Gastroesophageal sphincter (tissue), 3 donors: ENCODE results near the gene JDP2.

Experiments
- POLR2AphosphoS5 ChIP-seq: sonication (generic); formaldehyde crosslinking; IDR thresholded peaks from one replicate; pipeline ENCODE4 v1.6.1; 2017; ENCODE audit warnings: antibody characterized with exemption
- TF ChIP-seq, protein P1 (sequence below), 4 experiments: fragments of 200-600 bp in 2 of 4; fragments of 450-650 bp in 2 of 4; sonication (generic) in 1 of 4; IDR thresholded peaks; one replicate each; pipeline ENCODE4 v1.5.1; 2017 to 2019; ENCODE audit warnings: antibody characterized with exemption in 4 of 4, mild to moderate bottlenecking in 2 of 4, moderate library complexity in 2 of 4

DNA sequence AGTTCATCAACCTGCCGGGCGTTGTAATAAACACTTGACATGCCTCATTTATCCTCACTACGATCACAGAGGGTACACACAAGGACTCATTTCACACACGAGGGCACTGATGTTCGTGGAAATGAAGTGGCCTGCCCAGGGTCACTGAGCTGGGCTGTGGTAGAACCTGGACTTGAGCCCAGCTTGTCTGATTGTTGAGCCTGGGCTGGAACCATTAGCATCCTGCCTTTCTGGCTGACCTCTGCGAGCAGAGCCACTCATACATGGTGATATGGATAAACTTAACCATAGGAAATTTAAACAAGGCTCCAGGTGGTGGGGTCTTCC is 16.6 kb upstream of the JDP2 start:
- TF ChIP-seq POLR2AphosphoS5: no peak
- TF ChIP-seq, protein P1, sequence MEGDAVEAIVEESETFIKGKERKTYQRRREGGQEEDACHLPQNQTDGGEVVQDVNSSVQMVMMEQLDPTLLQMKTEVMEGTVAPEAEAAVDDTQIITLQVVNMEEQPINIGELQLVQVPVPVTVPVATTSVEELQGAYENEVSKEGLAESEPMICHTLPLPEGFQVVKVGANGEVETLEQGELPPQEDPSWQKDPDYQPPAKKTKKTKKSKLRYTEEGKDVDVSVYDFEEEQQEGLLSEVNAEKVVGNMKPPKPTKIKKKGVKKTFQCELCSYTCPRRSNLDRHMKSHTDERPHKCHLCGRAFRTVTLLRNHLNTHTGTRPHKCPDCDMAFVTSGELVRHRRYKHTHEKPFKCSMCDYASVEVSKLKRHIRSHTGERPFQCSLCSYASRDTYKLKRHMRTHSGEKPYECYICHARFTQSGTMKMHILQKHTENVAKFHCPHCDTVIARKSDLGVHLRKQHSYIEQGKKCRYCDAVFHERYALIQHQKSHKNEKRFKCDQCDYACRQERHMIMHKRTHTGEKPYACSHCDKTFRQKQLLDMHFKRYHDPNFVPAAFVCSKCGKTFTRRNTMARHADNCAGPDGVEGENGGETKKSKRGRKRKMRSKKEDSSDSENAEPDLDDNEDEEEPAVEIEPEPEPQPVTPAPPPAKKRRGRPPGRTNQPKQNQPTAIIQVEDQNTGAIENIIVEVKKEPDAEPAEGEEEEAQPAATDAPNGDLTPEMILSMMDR (IDR thresholded peaks at IDR 0.05): no peak
